Neural cell (in vitro differentiated cells): Measurements from ENCODE around the gene AKR1B1.

ENCODE experiments used
- EP300 ChIP-seq: fragments of 450-650 bp; conservative IDR thresholded peaks from 2 replicates; pipeline ENCODE4 v1.6.1; 2014; ENCODE audit warnings: antibody characterized with exemption, mild to moderate bottlenecking, moderate library complexity; ENCODE audit not compliant: poor library complexity, severe bottlenecking
- SMC3 ChIP-seq: fragments of 450-650 bp; conservative IDR thresholded peaks from 2 replicates; pipeline ENCODE4 v1.6.1; 2014; ENCODE audit warnings: antibody characterized with exemption, mild to moderate bottlenecking, moderate library complexity; ENCODE audit not compliant: poor library complexity
- TF ChIP-seq, protein P1 (sequence below): IDR thresholded peaks from 2 replicates; pipeline ENCODE4 v1.6.1; 2012; ENCODE audit warnings: borderline replicate concordance

DNA sequence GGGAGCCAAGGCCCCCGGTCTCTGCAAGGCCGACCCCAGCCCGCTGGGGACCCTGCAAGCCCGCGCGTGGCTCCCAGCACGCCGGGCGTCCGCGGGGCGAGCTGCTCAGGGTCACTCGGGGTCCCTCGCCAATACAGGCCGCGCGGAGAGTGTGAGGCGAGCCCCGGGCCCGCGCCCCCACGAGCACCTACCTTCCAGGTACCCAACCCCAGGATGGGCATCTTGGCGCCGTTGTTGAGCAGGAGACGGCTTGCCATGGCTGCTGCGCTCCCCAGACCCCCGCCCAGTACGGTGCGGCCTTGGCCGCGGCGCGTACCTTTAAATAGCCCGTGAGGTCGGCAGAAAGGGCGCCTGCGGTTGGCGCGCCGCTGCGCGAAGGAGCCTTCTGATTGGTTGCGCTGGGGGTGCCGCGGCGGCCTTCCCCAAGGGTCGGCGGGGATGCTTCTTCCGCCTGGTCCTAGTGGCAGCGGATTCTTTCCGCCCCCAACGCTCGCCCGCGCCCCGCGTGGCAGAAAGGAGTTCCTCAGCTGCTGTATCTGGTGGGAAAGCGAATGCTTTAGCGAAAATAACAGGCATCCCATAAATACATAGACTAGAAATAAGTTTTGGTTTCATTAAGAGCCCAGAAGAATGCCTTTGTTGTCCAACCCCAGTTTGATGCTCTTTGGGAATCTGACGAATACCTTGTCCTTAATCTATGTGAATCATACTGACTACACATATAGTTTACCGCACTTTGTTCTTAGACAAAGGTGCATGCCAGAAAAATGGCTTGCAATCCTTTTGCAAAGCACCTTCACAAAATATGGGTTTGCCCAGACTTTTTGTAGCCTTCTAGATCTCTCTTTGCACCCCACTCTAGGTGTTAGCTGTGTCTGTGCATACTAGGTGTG, at the start of gene AKR1B1:
- TF ChIP-seq EP300: peak; percentile 45
- TF ChIP-seq SMC3: peak; percentile 62
- TF ChIP-seq, protein P1, sequence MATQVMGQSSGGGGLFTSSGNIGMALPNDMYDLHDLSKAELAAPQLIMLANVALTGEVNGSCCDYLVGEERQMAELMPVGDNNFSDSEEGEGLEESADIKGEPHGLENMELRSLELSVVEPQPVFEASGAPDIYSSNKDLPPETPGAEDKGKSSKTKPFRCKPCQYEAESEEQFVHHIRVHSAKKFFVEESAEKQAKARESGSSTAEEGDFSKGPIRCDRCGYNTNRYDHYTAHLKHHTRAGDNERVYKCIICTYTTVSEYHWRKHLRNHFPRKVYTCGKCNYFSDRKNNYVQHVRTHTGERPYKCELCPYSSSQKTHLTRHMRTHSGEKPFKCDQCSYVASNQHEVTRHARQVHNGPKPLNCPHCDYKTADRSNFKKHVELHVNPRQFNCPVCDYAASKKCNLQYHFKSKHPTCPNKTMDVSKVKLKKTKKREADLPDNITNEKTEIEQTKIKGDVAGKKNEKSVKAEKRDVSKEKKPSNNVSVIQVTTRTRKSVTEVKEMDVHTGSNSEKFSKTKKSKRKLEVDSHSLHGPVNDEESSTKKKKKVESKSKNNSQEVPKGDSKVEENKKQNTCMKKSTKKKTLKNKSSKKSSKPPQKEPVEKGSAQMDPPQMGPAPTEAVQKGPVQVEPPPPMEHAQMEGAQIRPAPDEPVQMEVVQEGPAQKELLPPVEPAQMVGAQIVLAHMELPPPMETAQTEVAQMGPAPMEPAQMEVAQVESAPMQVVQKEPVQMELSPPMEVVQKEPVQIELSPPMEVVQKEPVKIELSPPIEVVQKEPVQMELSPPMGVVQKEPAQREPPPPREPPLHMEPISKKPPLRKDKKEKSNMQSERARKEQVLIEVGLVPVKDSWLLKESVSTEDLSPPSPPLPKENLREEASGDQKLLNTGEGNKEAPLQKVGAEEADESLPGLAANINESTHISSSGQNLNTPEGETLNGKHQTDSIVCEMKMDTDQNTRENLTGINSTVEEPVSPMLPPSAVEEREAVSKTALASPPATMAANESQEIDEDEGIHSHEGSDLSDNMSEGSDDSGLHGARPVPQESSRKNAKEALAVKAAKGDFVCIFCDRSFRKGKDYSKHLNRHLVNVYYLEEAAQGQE: no peak
